Trophoblast cell (in vitro differentiated cells and primary cell): Measurements from ENCODE around the gene PAX2. TPM values are rescaled to one million over a fixed set of nuclear protein-coding genes. Genes with fewer than 3 reads are reported as not detected.
A peak's percentile ranks its signal among the peaks of the same experiment; 100 is the strongest.

Experiments used
- DNase-seq, 2 donors: peaks; one replicate each; pipeline ENCODE4 v3.0.0-alpha.2; 2016
- H2AFZ ChIP-seq: 2 replicates; pipeline ENCODE4 v1.6.1; 2013; ENCODE audit warnings: low read length, moderate library complexity, mild to moderate bottlenecking; ENCODE audit not compliant: insufficient read depth, poor library complexity
- H2AK5ac ChIP-seq: 2 replicates; pipeline ENCODE4 v1.6.1; 2013; ENCODE audit warnings: mild to moderate bottlenecking, low read length
- H2BK120ac ChIP-seq: 2 replicates; pipeline ENCODE4 v1.6.1; 2013; ENCODE audit warnings: low read length, mild to moderate bottlenecking, moderate library complexity; ENCODE audit not compliant: insufficient read depth, poor library complexity
- H2BK12ac ChIP-seq: 2 replicates; pipeline ENCODE4 v1.6.1; 2013; ENCODE audit warnings: mild to moderate bottlenecking, low read length, moderate library complexity
- H2BK5ac ChIP-seq: 2 replicates; pipeline ENCODE4 v1.6.1; 2013; ENCODE audit warnings: low read length, low read depth, moderate library complexity, mild to moderate bottlenecking; ENCODE audit not compliant: poor library complexity
- H3K14ac ChIP-seq: 2 replicates; pipeline ENCODE4 v1.6.1; 2013; ENCODE audit warnings: mild to moderate bottlenecking, low read length
- H3K18ac ChIP-seq: 2 replicates; pipeline ENCODE4 v1.6.1; 2013; ENCODE audit warnings: mild to moderate bottlenecking, low read length
- H3K23ac ChIP-seq: 2 replicates; pipeline ENCODE4 v1.6.1; 2013; ENCODE audit warnings: low read length
- H3K27ac ChIP-seq: 2 replicates; pipeline ENCODE4 v1.5.1; 2013; ENCODE audit warnings: low read depth, mild to moderate bottlenecking, inconsistent platforms, low read length, moderate library complexity
- H3K27me3 ChIP-seq: 2 replicates; pipeline ENCODE4 v1.6.1; 2013; ENCODE audit warnings: inconsistent platforms, mild to moderate bottlenecking, low read length, moderate library complexity; ENCODE audit not compliant: insufficient read depth
- H3K36me3 ChIP-seq, 2 experiments: 1 replicate in 1 of 2; 2 replicates in 1 of 2; pipeline ENCODE4 v1.6.1; 2013; ENCODE audit warnings: low read length in 2 of 2, mild to moderate bottlenecking in 2 of 2, moderate library complexity in 1 of 2; ENCODE audit not compliant: insufficient read depth in 2 of 2, control insufficient read depth in 1 of 2
- H3K4ac ChIP-seq: 2 replicates; pipeline ENCODE4 v1.6.1; 2013; ENCODE audit warnings: low read depth, mild to moderate bottlenecking, low read length, moderate library complexity
- H3K4me1 ChIP-seq, 2 experiments: 1 replicate in 1 of 2; 2 replicates in 1 of 2; pipeline ENCODE4 v1.6.1; 2013; ENCODE audit warnings: low read length in 2 of 2, mild to moderate bottlenecking in 2 of 2, moderate library complexity in 1 of 2; ENCODE audit not compliant: insufficient read depth in 2 of 2, control insufficient read depth in 1 of 2
- H3K4me2 ChIP-seq: 2 replicates; pipeline ENCODE4 v1.6.1; 2013; ENCODE audit warnings: inconsistent platforms, mild to moderate bottlenecking, low read length, moderate library complexity
- H3K4me3 ChIP-seq: 2 replicates; pipeline ENCODE4 v1.5.1; 2013; ENCODE audit warnings: mild to moderate bottlenecking, low read depth, low read length, inconsistent platforms
- H3K79me1 ChIP-seq: one replicate; pipeline ENCODE4 v1.6.1; 2013; ENCODE audit warnings: low read length
- H3K79me2 ChIP-seq: 2 replicates; pipeline ENCODE4 v1.6.1; 2013; ENCODE audit warnings: low read length, mild to moderate bottlenecking; ENCODE audit not compliant: control insufficient read depth, insufficient read depth, poor library complexity
- H3K9ac ChIP-seq: 2 replicates; pipeline ENCODE4 v1.6.1; 2013; ENCODE audit warnings: mild to moderate bottlenecking, low read length
- H3K9me3 ChIP-seq: 2 replicates; pipeline ENCODE4 v1.6.1; 2013; ENCODE audit warnings: low read depth, mild to moderate bottlenecking, control low read depth, inconsistent platforms, low read length; ENCODE audit not compliant: insufficient read depth
- H4K12ac ChIP-seq: 2 replicates; pipeline ENCODE4 v1.6.1; 2013; ENCODE audit warnings: low read depth, mild to moderate bottlenecking, low read length, moderate library complexity
- H4K8ac ChIP-seq: 2 replicates; pipeline ENCODE4 v1.6.1; 2013; ENCODE audit warnings: low read depth, mild to moderate bottlenecking, low read length, moderate library complexity
- H4K91ac ChIP-seq: one replicate; pipeline ENCODE4 v1.6.1; 2013; ENCODE audit warnings: low read depth, mild to moderate bottlenecking, low read length, moderate library complexity
- WGBS: extraction: QIAGEN DNeasy Blood & Tissue Kit; methylation state at CpG from one replicate; pipeline ENCODE4 v1.1.7; 2013; ENCODE audit warnings: missing lambda C conversion rate; ENCODE audit not compliant: insufficient read length, insufficient coverage; ENCODE audit errors: extremely low coverage; 5-methylcytosine and 5-hydroxymethylcytosine counted together
- polyA plus RNA-seq: library from polyadenylated mRNA; stranded (reverse); fragments of 200-250 nt; gene quantifications from 2 replicates; pipeline ENCODE4 v1.2.3, GENCODE V29; 2013

The PAX2 gene
- 0.01 TPM in 1 of 2 replicates, not detected in the other for polyA plus RNA-seq

DNA sequence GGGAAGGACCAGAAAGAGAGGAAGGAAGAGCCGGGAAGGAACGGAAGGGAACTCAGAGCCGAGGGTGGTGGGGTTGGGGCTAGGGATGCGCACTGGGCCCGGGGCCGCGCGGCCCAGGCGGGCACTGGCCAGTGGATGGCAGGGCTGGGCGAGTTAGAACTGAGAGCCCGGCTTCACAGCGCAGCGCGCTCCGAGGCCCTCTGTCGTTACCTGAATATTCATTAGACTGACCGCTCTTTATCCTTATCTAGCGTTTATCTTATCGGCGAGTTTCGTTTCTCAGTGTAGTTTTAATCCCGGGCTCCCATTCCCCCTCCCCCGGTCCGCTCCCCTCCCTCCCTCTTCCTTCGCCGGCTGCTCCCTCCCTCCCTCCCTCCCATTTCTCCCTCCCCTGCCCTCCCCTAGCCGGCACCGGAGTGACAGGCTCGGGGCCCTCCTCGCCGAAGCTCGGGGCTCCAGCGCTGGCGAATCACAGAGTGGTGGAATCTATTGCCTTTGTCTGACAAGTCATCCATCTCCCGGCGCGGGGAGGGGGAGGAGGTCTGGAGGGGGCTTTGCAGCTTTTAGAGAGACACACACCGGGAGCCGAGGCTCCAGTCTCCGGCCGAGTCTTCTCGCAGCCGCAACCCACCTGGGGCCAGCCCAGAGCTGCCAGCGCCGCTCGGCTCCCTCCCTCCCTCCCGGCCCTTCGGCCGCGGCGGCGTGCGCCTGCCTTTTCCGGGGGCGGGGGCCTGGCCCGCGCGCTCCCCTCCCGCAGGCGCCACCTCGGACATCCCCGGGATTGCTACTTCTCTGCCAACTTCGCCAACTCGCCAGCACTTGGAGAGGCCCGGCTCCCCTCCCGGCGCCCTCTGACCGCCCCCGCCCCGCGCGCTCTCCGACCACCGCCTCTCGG is at the start of gene PAX2:
TSS of gene PAX2 (plus strand) at position 596 of the 895 bp plus-strand sequence. CDS start 679 bp downstream, outside the sequence.
- Histone ChIP-seq H3K9ac (no peak within 1 kb of the TSS), H3K4me1 (no peaks in the 10 kb centered on the region), H2BK5ac (no peak within 1 kb of the TSS), H2AFZ (no peak within 1 kb of the TSS), H3K9me3 (peaks cover 3% of the 10 kb centered on the region), H2BK12ac (no peak within 1 kb of the TSS), H3K4me3 (no peak within 1 kb of the TSS), H3K4ac (no peak within 1 kb of the TSS), H3K18ac (no peak within 1 kb of the TSS), H3K36me3 (no peaks in the 10 kb centered on the region), H3K4me2 (peak within 1 kb of the TSS; percentile 51), H3K27me3 (peaks cover 93% of the 10 kb centered on the region), H4K12ac (no peak within 1 kb of the TSS), H3K27ac (no peak within 1 kb of the TSS), H3K14ac (no peak within 1 kb of the TSS), H4K91ac (no peak within 1 kb of the TSS), H4K8ac (no peak within 1 kb of the TSS), H2AK5ac (no peak within 1 kb of the TSS), H3K79me1 (no peaks in the 10 kb centered on the region), H2BK120ac (no peak within 1 kb of the TSS), H3K79me2 (no peaks in the 10 kb centered on the region), H3K23ac (no peak within 1 kb of the TSS)
- no CpG with 5 or more reads among the region's 75 CpGs for WGBS
- no peak for DNase-seq

GRCh38 chr10:100696477-100696901 is 48.9 kb upstream of the PAX2 start:
- Histone ChIP-seq H2BK12ac (no peak overlapping the region), H2AFZ (no peak overlapping the region), H2BK120ac (no peak overlapping the region), H3K4ac (no peak overlapping the region), H4K91ac (no peak overlapping the region), H3K18ac (no peak overlapping the region), H3K23ac (no peak overlapping the region), H3K27me3 (peaks cover 9% of the 10 kb centered on the region), H2BK5ac (no peak overlapping the region), H2AK5ac (no peak overlapping the region), H4K12ac (no peak overlapping the region), H3K79me1 (no peaks in the 10 kb centered on the region), H3K4me3 (no peak overlapping the region), H3K9me3 (peaks cover 3% of the 10 kb centered on the region), H3K4me1 (no peaks in the 10 kb centered on the region), H3K4me2 (no peak overlapping the region), H3K36me3 (no peaks in the 10 kb centered on the region), H4K8ac (no peak overlapping the region), H3K14ac (no peak overlapping the region), H3K27ac (no peak overlapping the region), H3K79me2 (no peaks in the 10 kb centered on the region), H3K9ac (no peak overlapping the region)
- DNase-seq, result no peak
- WGBS, result no CpG with 5 or more reads among the region's 2 CpGs

GRCh38 chr10:100697070-100697469 is 48.3 kb upstream of the PAX2 start:
- no peak overlapping the region for H3K4me3 ChIP-seq
- no peak overlapping the region for H3K18ac ChIP-seq
- no peak overlapping the region for H3K27ac ChIP-seq

DNA sequence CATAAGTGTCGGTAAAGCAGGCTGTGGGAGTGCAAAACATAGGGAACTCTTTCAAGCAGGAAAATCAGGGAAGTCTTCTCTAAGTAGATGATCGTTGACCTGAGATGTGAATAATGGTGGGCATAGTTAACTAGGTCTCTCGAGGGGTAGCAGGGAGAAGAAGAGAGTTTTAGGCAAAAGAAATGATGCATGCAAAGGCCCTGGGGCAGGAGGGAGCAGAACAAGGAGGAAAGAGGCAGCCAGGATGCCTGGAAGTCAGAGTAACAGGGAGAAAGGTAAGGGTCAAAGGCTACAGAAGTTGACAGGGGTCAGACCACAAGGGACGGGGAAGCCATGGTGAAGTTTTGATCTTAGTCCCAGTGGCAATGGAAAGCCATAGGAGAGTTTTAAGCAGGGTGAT is 47.8 kb upstream of the PAX2 start:
- H3K79me1 ChIP-seq, result no peaks in the 10 kb centered on the region
- no peak overlapping the region for H2BK120ac ChIP-seq
- H3K18ac ChIP-seq, result no peak overlapping the region
- H3K9me3 ChIP-seq, result peaks cover 3% of the 10 kb centered on the region
- no peaks in the 10 kb centered on the region for H3K79me2 ChIP-seq
- no peak overlapping the region for H3K23ac ChIP-seq
- H3K4me3 ChIP-seq, result no peak overlapping the region
- H3K36me3 ChIP-seq, result no peaks in the 10 kb centered on the region
- H4K12ac ChIP-seq, result no peak overlapping the region
- WGBS, result no CpG with 5 or more reads among the region's 4 CpGs
- H2AFZ ChIP-seq, result no peak overlapping the region
- no peak overlapping the region for H4K91ac ChIP-seq
- no peak overlapping the region for H3K9ac ChIP-seq
- H4K8ac ChIP-seq, result no peak overlapping the region
- H2AK5ac ChIP-seq, result no peak overlapping the region
- H2BK12ac ChIP-seq, result no peak overlapping the region
- H3K4ac ChIP-seq, result no peak overlapping the region
- no peak for DNase-seq
- H3K4me1 ChIP-seq, result no peaks in the 10 kb centered on the region
- H2BK5ac ChIP-seq, result no peak overlapping the region
- H3K14ac ChIP-seq, result no peak overlapping the region
- no peak overlapping the region for H3K4me2 ChIP-seq
- H3K27me3 ChIP-seq, result peaks cover 9% of the 10 kb centered on the region
- no peak overlapping the region for H3K27ac ChIP-seq

More at GRCh38 chr10:100697070-100697469, 48.3 kb upstream of the PAX2 start:
- peak; percentile 10 to 49 for DNase-seq
- no peak overlapping the region for H2BK12ac ChIP-seq
- H4K12ac ChIP-seq, result no peak overlapping the region
- peaks cover 9% of the 10 kb centered on the region for H3K27me3 ChIP-seq
- no peak overlapping the region for H3K14ac ChIP-seq
- H4K8ac ChIP-seq, result no peak overlapping the region
- H2BK120ac ChIP-seq, result no peak overlapping the region
- peaks cover 3% of the 10 kb centered on the region for H3K9me3 ChIP-seq
- no peak overlapping the region for H3K4ac ChIP-seq
- H3K79me2 ChIP-seq, result no peaks in the 10 kb centered on the region
- H3K36me3 ChIP-seq, result no peaks in the 10 kb centered on the region
- H3K9ac ChIP-seq, result no peak overlapping the region
- no peak overlapping the region for H2AFZ ChIP-seq
- H2BK5ac ChIP-seq, result no peak overlapping the region
- H3K4me1 ChIP-seq, result no peaks in the 10 kb centered on the region
- no peak overlapping the region for H4K91ac ChIP-seq
- no peak overlapping the region for H2AK5ac ChIP-seq
- H3K79me1 ChIP-seq, result no peaks in the 10 kb centered on the region
- H3K4me2 ChIP-seq, result no peak overlapping the region
- WGBS, result no CpG with 5 or more reads among the region's 1 CpG
- no peak overlapping the region for H3K23ac ChIP-seq
